ENCODE data around the gene PI4KA.

PI4KA gene

DNA sequence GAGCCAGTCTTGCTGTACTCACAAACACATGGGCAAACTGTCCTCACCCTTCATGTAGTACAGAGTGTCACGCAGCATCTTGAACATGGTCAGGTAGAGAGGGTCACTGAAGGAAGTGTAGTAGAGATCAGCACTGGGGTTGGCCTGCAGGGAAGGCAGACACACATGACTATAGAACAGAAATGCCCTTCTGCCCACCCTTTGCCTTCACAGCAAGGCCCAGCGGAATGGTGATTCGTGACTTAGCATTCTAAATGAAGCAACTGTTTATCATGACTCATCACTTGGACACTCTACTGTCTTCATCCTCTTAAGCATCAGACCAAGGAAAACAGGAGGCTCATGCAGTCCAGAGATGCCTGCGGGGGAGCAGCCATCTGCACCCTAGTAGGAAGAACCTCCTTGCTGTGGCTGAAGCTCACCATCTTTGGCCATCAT, 51.3 kb downstream of the PI4KA start:
- H3K27ac ChIP-seq (replicated peaks), result no peak overlapping the region
- TF ChIP-seq POLR2AphosphoS5 (IDR thresholded peaks at IDR 0.05; ENCODE audit: low read depth) (no peak), SPI1 (IDR thresholded peaks at IDR 0.05; ENCODE audit: borderline replicate concordance, low read depth) (no peak), GABPA (IDR thresholded peaks at IDR 0.05; ENCODE audit: low read depth) (no peak)
- TF ChIP-seq, protein P1, sequence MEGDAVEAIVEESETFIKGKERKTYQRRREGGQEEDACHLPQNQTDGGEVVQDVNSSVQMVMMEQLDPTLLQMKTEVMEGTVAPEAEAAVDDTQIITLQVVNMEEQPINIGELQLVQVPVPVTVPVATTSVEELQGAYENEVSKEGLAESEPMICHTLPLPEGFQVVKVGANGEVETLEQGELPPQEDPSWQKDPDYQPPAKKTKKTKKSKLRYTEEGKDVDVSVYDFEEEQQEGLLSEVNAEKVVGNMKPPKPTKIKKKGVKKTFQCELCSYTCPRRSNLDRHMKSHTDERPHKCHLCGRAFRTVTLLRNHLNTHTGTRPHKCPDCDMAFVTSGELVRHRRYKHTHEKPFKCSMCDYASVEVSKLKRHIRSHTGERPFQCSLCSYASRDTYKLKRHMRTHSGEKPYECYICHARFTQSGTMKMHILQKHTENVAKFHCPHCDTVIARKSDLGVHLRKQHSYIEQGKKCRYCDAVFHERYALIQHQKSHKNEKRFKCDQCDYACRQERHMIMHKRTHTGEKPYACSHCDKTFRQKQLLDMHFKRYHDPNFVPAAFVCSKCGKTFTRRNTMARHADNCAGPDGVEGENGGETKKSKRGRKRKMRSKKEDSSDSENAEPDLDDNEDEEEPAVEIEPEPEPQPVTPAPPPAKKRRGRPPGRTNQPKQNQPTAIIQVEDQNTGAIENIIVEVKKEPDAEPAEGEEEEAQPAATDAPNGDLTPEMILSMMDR (IDR thresholded peaks at IDR 0.05; ENCODE audit: insufficient read depth, low read length), result no peak
- TF ChIP-seq, protein P2, sequence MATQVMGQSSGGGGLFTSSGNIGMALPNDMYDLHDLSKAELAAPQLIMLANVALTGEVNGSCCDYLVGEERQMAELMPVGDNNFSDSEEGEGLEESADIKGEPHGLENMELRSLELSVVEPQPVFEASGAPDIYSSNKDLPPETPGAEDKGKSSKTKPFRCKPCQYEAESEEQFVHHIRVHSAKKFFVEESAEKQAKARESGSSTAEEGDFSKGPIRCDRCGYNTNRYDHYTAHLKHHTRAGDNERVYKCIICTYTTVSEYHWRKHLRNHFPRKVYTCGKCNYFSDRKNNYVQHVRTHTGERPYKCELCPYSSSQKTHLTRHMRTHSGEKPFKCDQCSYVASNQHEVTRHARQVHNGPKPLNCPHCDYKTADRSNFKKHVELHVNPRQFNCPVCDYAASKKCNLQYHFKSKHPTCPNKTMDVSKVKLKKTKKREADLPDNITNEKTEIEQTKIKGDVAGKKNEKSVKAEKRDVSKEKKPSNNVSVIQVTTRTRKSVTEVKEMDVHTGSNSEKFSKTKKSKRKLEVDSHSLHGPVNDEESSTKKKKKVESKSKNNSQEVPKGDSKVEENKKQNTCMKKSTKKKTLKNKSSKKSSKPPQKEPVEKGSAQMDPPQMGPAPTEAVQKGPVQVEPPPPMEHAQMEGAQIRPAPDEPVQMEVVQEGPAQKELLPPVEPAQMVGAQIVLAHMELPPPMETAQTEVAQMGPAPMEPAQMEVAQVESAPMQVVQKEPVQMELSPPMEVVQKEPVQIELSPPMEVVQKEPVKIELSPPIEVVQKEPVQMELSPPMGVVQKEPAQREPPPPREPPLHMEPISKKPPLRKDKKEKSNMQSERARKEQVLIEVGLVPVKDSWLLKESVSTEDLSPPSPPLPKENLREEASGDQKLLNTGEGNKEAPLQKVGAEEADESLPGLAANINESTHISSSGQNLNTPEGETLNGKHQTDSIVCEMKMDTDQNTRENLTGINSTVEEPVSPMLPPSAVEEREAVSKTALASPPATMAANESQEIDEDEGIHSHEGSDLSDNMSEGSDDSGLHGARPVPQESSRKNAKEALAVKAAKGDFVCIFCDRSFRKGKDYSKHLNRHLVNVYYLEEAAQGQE (IDR thresholded peaks at IDR 0.05; ENCODE audit: insufficient replicate concordance, low read depth), result no peak
- peak in 1 of 2 experiments; percentile 51 for DNase-seq (ENCODE audit: low read depth in 1 of 2, low spot score in 1 of 2)
- no peaks in the 10 kb centered on the region for H3K27me3 ChIP-seq (ENCODE audit: insufficient read depth, poor library complexity, severe bottlenecking)
- no peak overlapping the region for H3K4me3 ChIP-seq (replicated peaks; ENCODE audit: insufficient read depth, low read length)

DNA sequence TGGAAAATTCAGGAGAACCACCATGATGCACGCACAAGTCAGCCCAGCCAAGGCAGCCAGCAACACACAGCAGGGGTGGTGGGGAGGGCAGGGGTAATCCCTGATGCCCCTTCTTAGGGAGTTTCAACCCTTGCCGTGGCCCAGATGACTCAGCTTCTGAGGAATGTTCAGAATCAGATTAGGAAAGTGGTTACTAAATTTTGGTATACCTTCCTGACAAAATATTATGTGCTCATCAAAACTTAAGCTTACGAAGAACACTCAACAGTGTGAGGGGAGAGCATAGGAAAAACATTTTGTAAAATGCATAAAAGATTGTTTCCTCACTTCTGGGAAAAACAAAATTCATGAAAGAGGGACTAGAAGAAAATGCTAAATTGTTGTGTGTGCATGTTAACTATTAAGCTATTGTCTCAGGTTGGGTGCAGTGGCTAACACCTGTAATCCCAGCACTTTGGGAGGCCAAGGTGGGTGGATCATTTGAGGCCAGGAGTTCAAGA, 52.6 kb downstream of the PI4KA start:
- H3K4me3 ChIP-seq (replicated peaks; ENCODE audit: insufficient read depth, low read length), result no peak overlapping the region
- DNase-seq (ENCODE audit: low read depth in 1 of 2, low spot score in 1 of 2), result no peak
- no peak overlapping the region for H3K27ac ChIP-seq (replicated peaks)
- TF ChIP-seq POLR2AphosphoS5 (IDR thresholded peaks at IDR 0.05; ENCODE audit: low read depth) (no peak), SPI1 (IDR thresholded peaks at IDR 0.05; ENCODE audit: borderline replicate concordance, low read depth) (no peak), GABPA (IDR thresholded peaks at IDR 0.05; ENCODE audit: low read depth) (no peak)
- TF ChIP-seq, protein P1 (IDR thresholded peaks at IDR 0.05; ENCODE audit: insufficient read depth, low read length), result no peak
- TF ChIP-seq, protein P2 (IDR thresholded peaks at IDR 0.05; ENCODE audit: insufficient replicate concordance, low read depth), result no peak
- no peaks in the 10 kb centered on the region for H3K27me3 ChIP-seq (ENCODE audit: insufficient read depth, poor library complexity, severe bottlenecking)

DNA sequence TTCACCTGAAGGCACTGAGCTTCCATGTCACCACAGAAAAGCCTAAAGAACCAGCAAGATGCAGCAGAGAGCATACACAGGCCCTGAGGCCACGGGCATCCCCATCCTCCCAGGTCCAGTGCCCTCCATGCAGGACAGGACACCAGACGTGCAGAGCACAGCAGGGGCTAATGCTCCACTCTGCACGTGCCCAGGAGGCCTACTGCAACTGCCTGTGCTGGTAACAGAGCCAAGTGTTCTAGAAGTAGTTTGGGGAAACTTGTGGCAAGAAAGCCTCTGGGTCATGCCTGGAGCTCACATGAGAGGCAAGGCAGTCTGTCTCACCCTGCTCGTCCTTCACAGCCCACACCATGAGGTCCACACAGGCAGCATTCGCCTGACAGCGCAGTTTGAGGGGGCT, 54.0 kb downstream of the PI4KA start:
- no peak for DNase-seq (ENCODE audit: low read depth in 1 of 2, low spot score in 1 of 2)
- Histone ChIP-seq H3K4me3 (replicated peaks; ENCODE audit: insufficient read depth, low read length) (no peak overlapping the region), H3K27ac (replicated peaks) (no peak overlapping the region), H3K27me3 (ENCODE audit: insufficient read depth, poor library complexity, severe bottlenecking) (no peaks in the 10 kb centered on the region)
- TF ChIP-seq POLR2AphosphoS5 (IDR thresholded peaks at IDR 0.05; ENCODE audit: low read depth), result no peak
- TF ChIP-seq, protein P2 (IDR thresholded peaks at IDR 0.05; ENCODE audit: insufficient replicate concordance, low read depth), result no peak
- TF ChIP-seq GABPA (IDR thresholded peaks at IDR 0.05; ENCODE audit: low read depth), result no peak
- TF ChIP-seq, protein P1 (IDR thresholded peaks at IDR 0.05; ENCODE audit: insufficient read depth, low read length), result no peak
- no peak for TF ChIP-seq SPI1 (IDR thresholded peaks at IDR 0.05; ENCODE audit: borderline replicate concordance, low read depth)

Data from HL-60 (cell line).